ENCODE data around the gene TBC1D5.
"Not testable (repeated sequence)": the region's sequence is repeated elsewhere in the genome, so short reads cannot be mapped to it uniquely, and the experiment has no call there.

Gene TBC1D5

GRCh38 chr3:17135696-17136095 lies 606.7 kb downstream of the TBC1D5 start:
- Histone ChIP-seq H3K36me3 (ENCODE audit: insufficient read depth, low read length) (no peaks in the 10 kb centered on the region), H3K4me3 (ENCODE audit: low read depth in 1 of 2, low read length in 2 of 2) (no peak overlapping the region), H3K9ac (ENCODE audit: low read length) (no peak overlapping the region), H3K4me1 (ENCODE audit: insufficient read depth, low read length) (no peaks in the 10 kb centered on the region), H3K27me3 (ENCODE audit: control insufficient read depth in 1 of 2, insufficient read depth in 2 of 2, low read length in 2 of 2) (no peaks in the 10 kb centered on the region), H3K27ac (ENCODE audit: low read depth, low read length) (no peak overlapping the region), H3K9me3 (ENCODE audit: low read length) (no peaks in the 10 kb centered on the region)

GRCh38 chr3:17133632-17134545 lies 608.5 kb downstream of the TBC1D5 start:
- Histone ChIP-seq H3K9me3 (ENCODE audit: low read length) (no peaks in the 10 kb centered on the region), H3K36me3 (ENCODE audit: insufficient read depth, low read length) (no peaks in the 10 kb centered on the region), H3K27ac (ENCODE audit: low read depth, low read length) (no peak overlapping the region), H3K4me1 (ENCODE audit: insufficient read depth, low read length) (no peaks in the 10 kb centered on the region), H3K4me3 (ENCODE audit: low read depth in 1 of 2, low read length in 2 of 2) (no peak overlapping the region), H3K27me3 (ENCODE audit: control insufficient read depth in 1 of 2, insufficient read depth in 2 of 2, low read length in 2 of 2) (no peaks in the 10 kb centered on the region), H3K9ac (ENCODE audit: low read length) (no peak overlapping the region)

GRCh38 chr3:17132286-17133115 lies 609.9 kb downstream of the TBC1D5 start:
- Histone ChIP-seq H3K36me3 (ENCODE audit: insufficient read depth, low read length) (no peaks in the 10 kb centered on the region), H3K9ac (ENCODE audit: low read length) (no peak overlapping the region), H3K4me3 (ENCODE audit: low read depth in 1 of 2, low read length in 2 of 2) (no peak overlapping the region), H3K27me3 (ENCODE audit: control insufficient read depth in 1 of 2, insufficient read depth in 2 of 2, low read length in 2 of 2) (no peaks in the 10 kb centered on the region), H3K9me3 (ENCODE audit: low read length) (no peaks in the 10 kb centered on the region), H3K4me1 (ENCODE audit: insufficient read depth, low read length) (no peaks in the 10 kb centered on the region), H3K27ac (ENCODE audit: low read depth, low read length) (no peak overlapping the region)

- Histone ChIP-seq H3K4me3 (ENCODE audit: low read depth in 1 of 2, low read length in 2 of 2) (no peak overlapping the region), H3K36me3 (ENCODE audit: insufficient read depth, low read length) (no peaks in the 10 kb centered on the region), H3K4me1 (ENCODE audit: insufficient read depth, low read length) (no peaks in the 10 kb centered on the region), H3K27me3 (ENCODE audit: control insufficient read depth in 1 of 2, insufficient read depth in 2 of 2, low read length in 2 of 2) (no peaks in the 10 kb centered on the region), H3K27ac (ENCODE audit: low read depth, low read length) (no peak overlapping the region), H3K9ac (ENCODE audit: low read length) (no peak overlapping the region), H3K9me3 (ENCODE audit: low read length) (no peaks in the 10 kb centered on the region)
Measured at GRCh38 chr3:17130956-17131355, 611.5 kb downstream of the TBC1D5 start.

GRCh38 chr3:17129556-17129955 lies 612.9 kb downstream of the TBC1D5 start:
- Histone ChIP-seq H3K4me1 (ENCODE audit: insufficient read depth, low read length) (no peaks in the 10 kb centered on the region), H3K27me3 (ENCODE audit: control insufficient read depth in 1 of 2, insufficient read depth in 2 of 2, low read length in 2 of 2) (no peaks in the 10 kb centered on the region), H3K9ac (ENCODE audit: low read length) (no peak overlapping the region), H3K9me3 (ENCODE audit: low read length) (no peaks in the 10 kb centered on the region), H3K4me3 (ENCODE audit: low read depth in 1 of 2, low read length in 2 of 2) (no peak overlapping the region), H3K27ac (ENCODE audit: low read depth, low read length) (no peak overlapping the region), H3K36me3 (ENCODE audit: insufficient read depth, low read length) (no peaks in the 10 kb centered on the region)

GRCh38 chr3:17128671-17129070 lies 613.8 kb downstream of the TBC1D5 start:
- H3K27ac ChIP-seq (ENCODE audit: low read depth, low read length); H3K4me1 ChIP-seq (ENCODE audit: insufficient read depth, low read length); H3K9me3 ChIP-seq (ENCODE audit: low read length); H3K9ac ChIP-seq (ENCODE audit: low read length); H3K36me3 ChIP-seq (ENCODE audit: insufficient read depth, low read length); H3K4me3 ChIP-seq (ENCODE audit: low read depth in 1 of 2, low read length in 2 of 2); H3K27me3 ChIP-seq (ENCODE audit: control insufficient read depth in 1 of 2, insufficient read depth in 2 of 2, low read length in 2 of 2): not testable (repeated sequence)

- H3K9me3 ChIP-seq (ENCODE audit: low read length): no peaks in the 10 kb centered on the region
- H3K4me1 ChIP-seq (ENCODE audit: insufficient read depth, low read length): no peaks in the 10 kb centered on the region
- no peak overlapping the region for H3K4me3 ChIP-seq (ENCODE audit: low read depth in 1 of 2, low read length in 2 of 2)
- no peaks in the 10 kb centered on the region for H3K36me3 ChIP-seq (ENCODE audit: insufficient read depth, low read length)
- no peaks in the 10 kb centered on the region for H3K27me3 ChIP-seq (ENCODE audit: control insufficient read depth in 1 of 2, insufficient read depth in 2 of 2, low read length in 2 of 2)
- H3K27ac ChIP-seq (ENCODE audit: low read depth, low read length): no peak overlapping the region
- no peak overlapping the region for H3K9ac ChIP-seq (ENCODE audit: low read length)
Measured at GRCh38 chr3:17125738-17126442, 616.5 kb downstream of the TBC1D5 start.

- H3K4me3 ChIP-seq (ENCODE audit: low read depth in 1 of 2, low read length in 2 of 2): no peak overlapping the region
- no peaks in the 10 kb centered on the region for H3K36me3 ChIP-seq (ENCODE audit: insufficient read depth, low read length)
- H3K4me1 ChIP-seq (ENCODE audit: insufficient read depth, low read length): no peaks in the 10 kb centered on the region
- H3K9me3 ChIP-seq (ENCODE audit: low read length): no peaks in the 10 kb centered on the region
- H3K27ac ChIP-seq (ENCODE audit: low read depth, low read length): no peak overlapping the region
- H3K27me3 ChIP-seq (ENCODE audit: control insufficient read depth in 1 of 2, insufficient read depth in 2 of 2, low read length in 2 of 2): no peaks in the 10 kb centered on the region
- no peak overlapping the region for H3K9ac ChIP-seq (ENCODE audit: low read length)
Measured at GRCh38 chr3:17122758-17123157, 619.7 kb downstream of the TBC1D5 start.

- Histone ChIP-seq H3K9ac (ENCODE audit: low read length) (no peak overlapping the region), H3K4me3 (ENCODE audit: low read depth in 1 of 2, low read length in 2 of 2) (no peak overlapping the region), H3K27ac (ENCODE audit: low read depth, low read length) (no peak overlapping the region), H3K27me3 (ENCODE audit: control insufficient read depth in 1 of 2, insufficient read depth in 2 of 2, low read length in 2 of 2) (no peaks in the 10 kb centered on the region), H3K9me3 (ENCODE audit: low read length) (no peaks in the 10 kb centered on the region), H3K36me3 (ENCODE audit: insufficient read depth, low read length) (no peaks in the 10 kb centered on the region), H3K4me1 (ENCODE audit: insufficient read depth, low read length) (no peaks in the 10 kb centered on the region)
Measured at GRCh38 chr3:17121336-17121735, 621.1 kb downstream of the TBC1D5 start.

- no peak overlapping the region for H3K9ac ChIP-seq (ENCODE audit: low read length)
- H3K36me3 ChIP-seq (ENCODE audit: insufficient read depth, low read length): no peaks in the 10 kb centered on the region
- H3K4me1 ChIP-seq (ENCODE audit: insufficient read depth, low read length): no peaks in the 10 kb centered on the region
- H3K27me3 ChIP-seq (ENCODE audit: control insufficient read depth in 1 of 2, insufficient read depth in 2 of 2, low read length in 2 of 2): no peaks in the 10 kb centered on the region
- no peak overlapping the region for H3K27ac ChIP-seq (ENCODE audit: low read depth, low read length)
- no peaks in the 10 kb centered on the region for H3K9me3 ChIP-seq (ENCODE audit: low read length)
- no peak overlapping the region for H3K4me3 ChIP-seq (ENCODE audit: low read depth in 1 of 2, low read length in 2 of 2)
Measured at GRCh38 chr3:17120115-17120514, 622.3 kb downstream of the TBC1D5 start.

Measured in muscle layer of colon (tissue), 2 donors.